Fibroblast of lung (primary cell): ENCODE measurements around the gene GLB1L.

Source experiments
- EZH2 ChIP-seq: IDR thresholded peaks from 2 replicates; pipeline ENCODE4 v1.5.1; 2012; ENCODE audit warnings: low read length, control low read depth, mild to moderate bottlenecking; ENCODE audit errors: missing control alignments
- TF ChIP-seq, protein P1 (sequence below), 2 donors: IDR thresholded peaks in 1 of 2; conservative IDR thresholded peaks in 1 of 2; 1 replicate in 1 of 2; 2 replicates in 1 of 2; pipeline ENCODE4 v1.5.1; 2011 to 2012; ENCODE audit warnings: low read length in 2 of 2, control low read depth in 1 of 2, inconsistent platforms in 1 of 2, low read depth in 1 of 2, mild to moderate bottlenecking in 1 of 2

DNA sequence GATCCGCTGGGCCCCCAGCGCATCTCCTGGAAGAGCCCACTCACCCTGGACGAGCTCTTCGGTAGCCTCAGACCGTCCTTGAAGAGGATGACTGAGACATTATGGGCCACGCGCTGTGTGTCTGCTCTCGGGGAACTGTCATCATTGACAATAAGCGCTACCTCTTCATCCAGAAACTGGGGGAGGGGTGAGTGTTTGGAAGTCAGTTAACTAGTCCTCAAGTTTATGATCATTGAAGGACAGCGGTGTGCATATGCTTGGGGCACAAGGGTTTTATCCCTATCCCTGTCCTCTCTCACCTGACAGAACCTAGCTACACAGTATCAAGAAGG is 621 bp upstream of the GLB1L start:
- TF ChIP-seq, protein P1, sequence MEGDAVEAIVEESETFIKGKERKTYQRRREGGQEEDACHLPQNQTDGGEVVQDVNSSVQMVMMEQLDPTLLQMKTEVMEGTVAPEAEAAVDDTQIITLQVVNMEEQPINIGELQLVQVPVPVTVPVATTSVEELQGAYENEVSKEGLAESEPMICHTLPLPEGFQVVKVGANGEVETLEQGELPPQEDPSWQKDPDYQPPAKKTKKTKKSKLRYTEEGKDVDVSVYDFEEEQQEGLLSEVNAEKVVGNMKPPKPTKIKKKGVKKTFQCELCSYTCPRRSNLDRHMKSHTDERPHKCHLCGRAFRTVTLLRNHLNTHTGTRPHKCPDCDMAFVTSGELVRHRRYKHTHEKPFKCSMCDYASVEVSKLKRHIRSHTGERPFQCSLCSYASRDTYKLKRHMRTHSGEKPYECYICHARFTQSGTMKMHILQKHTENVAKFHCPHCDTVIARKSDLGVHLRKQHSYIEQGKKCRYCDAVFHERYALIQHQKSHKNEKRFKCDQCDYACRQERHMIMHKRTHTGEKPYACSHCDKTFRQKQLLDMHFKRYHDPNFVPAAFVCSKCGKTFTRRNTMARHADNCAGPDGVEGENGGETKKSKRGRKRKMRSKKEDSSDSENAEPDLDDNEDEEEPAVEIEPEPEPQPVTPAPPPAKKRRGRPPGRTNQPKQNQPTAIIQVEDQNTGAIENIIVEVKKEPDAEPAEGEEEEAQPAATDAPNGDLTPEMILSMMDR (conservative IDR thresholded peaks at IDR 0.05 in 1 of 2, IDR thresholded peaks at IDR 0.05 in 1 of 2; ENCODE audit: low read depth in 1 of 2, low read length in 2 of 2): no peak
- no peak for TF ChIP-seq EZH2
